Activated CD8-positive, alpha-beta memory T cell treated with anti-CD3 and anti-CD28 coated beads for 48 hours (primary cell): ENCODE data around the gene NR2F1.
"Not testable (repeated sequence)": the region's sequence is repeated elsewhere in the genome, so short reads cannot be mapped to it uniquely, and the experiment has no call there.

ENCODE experiments used
- DNase-seq, 3 experiments: peaks; one replicate each; pipeline ENCODE4 v3.0.0-alpha.2; 2020; ENCODE audit warnings: low read depth in 2 of 3, low spot score in 2 of 3

The NR2F1 gene

GRCh38 chr5:93582677-93583438 lies at the start of gene NR2F1:
TSS of gene NR2F1 (plus strand) at chr5:93583222. CDS start at chr5:93585024, 1,802 bp downstream.
- no peak for DNase-seq

- DNase-seq: no peak
Observed at GRCh38 chr5:93545872-93546271, 37.1 kb upstream of the NR2F1 start.

- DNase-seq: not testable (repeated sequence)
Observed at GRCh38 chr5:93549594-93549993, 33.4 kb upstream of the NR2F1 start.

- no peak for DNase-seq
Observed at GRCh38 chr5:93557021-93557604, 25.9 kb upstream of the NR2F1 start.

- no peak for DNase-seq
Observed at GRCh38 chr5:93566091-93566490, 16.9 kb upstream of the NR2F1 start.

- no peak for DNase-seq
Observed at GRCh38 chr5:93567424-93567823, 15.6 kb upstream of the NR2F1 start.

GRCh38 chr5:93569300-93570160 lies 13.5 kb upstream of the NR2F1 start:
- DNase-seq: no peak

- DNase-seq: no peak
Observed at GRCh38 chr5:93570294-93571113, 12.5 kb upstream of the NR2F1 start.

- DNase-seq: no peak
Observed at GRCh38 chr5:93571114-93571949, 11.7 kb upstream of the NR2F1 start.

- no peak for DNase-seq
Observed at GRCh38 chr5:93572101-93572607, 10.9 kb upstream of the NR2F1 start.

- no peak for DNase-seq
Observed at GRCh38 chr5:93572608-93573353, 10.2 kb upstream of the NR2F1 start.

- no peak for DNase-seq
Observed at GRCh38 chr5:93573354-93574351, 9.4 kb upstream of the NR2F1 start.

- no peak for DNase-seq
Observed at GRCh38 chr5:93574491-93575305, 8.3 kb upstream of the NR2F1 start.

- DNase-seq: no peak
Observed at GRCh38 chr5:93575461-93576414, 7.3 kb upstream of the NR2F1 start.

- DNase-seq: no peak
Observed at GRCh38 chr5:93576994-93577853, 5.8 kb upstream of the NR2F1 start.
